HepG2 (cell line): ENCODE results near the gene TMC4. TPM values are rescaled to one million over a fixed set of nuclear protein-coding genes. Genes with fewer than 3 reads are reported as not detected.
A peak's percentile ranks its signal among the peaks of the same experiment; 100 is the strongest.

ENCODE experiments used
- RAD21 ChIP-seq: fragments of 450-650 bp; formaldehyde crosslinking; IDR thresholded peaks from 2 replicates; pipeline ENCODE4 v1.5.0; 2020; ENCODE audit warnings: mild to moderate bottlenecking
- SAP130 ChIP-seq: IDR thresholded peaks from 2 replicates; pipeline ENCODE4 v1.6.1; 2016; ENCODE audit warnings: low read depth
- SNAPC2 ChIP-seq: sonication (generic); formaldehyde crosslinking; IDR thresholded peaks from 2 replicates; pipeline ENCODE4 v1.8.1; 2022; ENCODE audit warnings: mild to moderate bottlenecking, missing genetic modification reagents
- ZC3H4 ChIP-seq: sonication (generic); formaldehyde crosslinking; IDR thresholded peaks from 2 replicates; pipeline ENCODE4 v1.4.0; 2020; ENCODE audit warnings: missing genetic modification reagents, borderline replicate concordance
- ZNF274 ChIP-seq: sonication (generic); formaldehyde crosslinking; IDR thresholded peaks from 2 replicates; pipeline ENCODE4 v1.5.1; 2020; ENCODE audit warnings: mild to moderate bottlenecking, missing genetic modification reagents
- polyA plus RNA-seq, 8 experiments: library from polyadenylated mRNA; depleted of rRNA in 3 of 8; stranded (reverse) in 7 of 8; unstranded in 1 of 8; fragments of >200 nt; fragmentation: Illumina TruSeq in 4 of 8; extraction: Trizol in 4 of 8; gene quantifications; 2 replicates each; pipeline versions ENCODE4 v1.2.1 to v1.2.3, GENCODE V29; 2011 to 2016; ENCODE audit warnings: low read depth in 4 of 8, missing spikeins in 1 of 8, mixed read lengths in 1 of 8; ENCODE audit not compliant: insufficient read depth in 1 of 8
- total RNA-seq, 5 experiments: library from RNA; depleted of rRNA; stranded (reverse); fragments of >200 nt; fragmentation: Illumina TruSeq; extraction: Trizol; gene quantifications; 2 replicates each; pipeline ENCODE4 v1.2.3, GENCODE V29; 2016; ENCODE audit warnings: low read depth in 1 of 5
- TF ChIP-seq, protein P1 (sequence below): sonication (generic); formaldehyde crosslinking; IDR thresholded peaks from 2 replicates; pipeline ENCODE4 v1.5.1; 2020; ENCODE audit warnings: missing genetic modification reagents, mild to moderate bottlenecking, borderline replicate concordance
- TF ChIP-seq, protein P2 (sequence below): sonication (generic); formaldehyde crosslinking; IDR thresholded peaks from 2 replicates; pipeline ENCODE4 v1.8.0; 2022; ENCODE audit warnings: mild to moderate bottlenecking, missing genetic modification reagents, moderate library complexity
- TF ChIP-seq, protein P3 (sequence below): sonication (generic); formaldehyde crosslinking; IDR thresholded peaks from 2 replicates; pipeline ENCODE4 v1.5.1; 2020; ENCODE audit warnings: mild to moderate bottlenecking, missing genetic modification reagents, moderate library complexity

TMC4 gene
- total and polyA plus RNA-seq, 2 of the 13 experiments (the other 11 are each of a cell fraction or from before 2014, with no cell fraction given) = 0.13 to 0.24 TPM

DNA sequence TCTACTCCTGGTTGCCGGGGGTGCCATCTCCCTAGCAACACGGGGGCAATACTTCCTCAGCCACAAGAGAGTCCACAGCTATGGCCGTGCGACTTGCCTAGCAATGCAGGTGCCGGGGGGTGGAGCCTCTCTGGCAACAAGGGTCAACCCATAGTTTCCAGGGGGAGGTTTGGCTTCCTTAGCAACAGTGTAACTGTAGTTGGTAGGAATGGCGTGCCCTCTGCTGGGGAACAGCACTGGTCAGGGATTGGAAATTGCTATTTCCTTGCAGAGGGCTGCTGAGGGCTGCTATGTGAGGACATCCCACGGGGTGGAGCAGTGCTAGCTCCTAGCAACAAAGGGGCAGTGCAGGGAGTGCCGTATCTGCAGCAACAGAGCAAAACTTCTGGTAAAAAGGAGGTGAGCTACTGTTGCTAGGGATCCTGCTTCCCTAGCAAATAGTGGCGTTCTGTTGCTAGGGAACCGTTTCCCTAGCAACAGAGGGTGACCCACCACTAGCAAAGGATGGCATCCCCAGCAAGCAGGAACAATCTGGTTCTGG is 7.0 kb upstream of the TMC4 start (continued):
- TF ChIP-seq RAD21 (CRISPR knock-in tag) (peak; percentile 37; the same call in 1 of the 2 replicates), ZC3H4 (CRISPR knock-in tag) (no peak), ZNF274 (CRISPR knock-in tag) (no peak), SNAPC2 (CRISPR knock-in tag) (no peak), SAP130 (CRISPR knock-in tag) (no peak)
- TF ChIP-seq, protein P1, sequence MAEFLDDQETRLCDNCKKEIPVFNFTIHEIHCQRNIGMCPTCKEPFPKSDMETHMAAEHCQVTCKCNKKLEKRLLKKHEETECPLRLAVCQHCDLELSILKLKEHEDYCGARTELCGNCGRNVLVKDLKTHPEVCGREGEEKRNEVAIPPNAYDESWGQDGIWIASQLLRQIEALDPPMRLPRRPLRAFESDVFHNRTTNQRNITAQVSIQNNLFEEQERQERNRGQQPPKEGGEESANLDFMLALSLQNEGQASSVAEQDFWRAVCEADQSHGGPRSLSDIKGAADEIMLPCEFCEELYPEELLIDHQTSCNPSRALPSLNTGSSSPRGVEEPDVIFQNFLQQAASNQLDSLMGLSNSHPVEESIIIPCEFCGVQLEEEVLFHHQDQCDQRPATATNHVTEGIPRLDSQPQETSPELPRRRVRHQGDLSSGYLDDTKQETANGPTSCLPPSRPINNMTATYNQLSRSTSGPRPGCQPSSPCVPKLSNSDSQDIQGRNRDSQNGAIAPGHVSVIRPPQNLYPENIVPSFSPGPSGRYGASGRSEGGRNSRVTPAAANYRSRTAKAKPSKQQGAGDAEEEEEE (CRISPR knock-in tag) = no peak
- TF ChIP-seq, protein P2, sequence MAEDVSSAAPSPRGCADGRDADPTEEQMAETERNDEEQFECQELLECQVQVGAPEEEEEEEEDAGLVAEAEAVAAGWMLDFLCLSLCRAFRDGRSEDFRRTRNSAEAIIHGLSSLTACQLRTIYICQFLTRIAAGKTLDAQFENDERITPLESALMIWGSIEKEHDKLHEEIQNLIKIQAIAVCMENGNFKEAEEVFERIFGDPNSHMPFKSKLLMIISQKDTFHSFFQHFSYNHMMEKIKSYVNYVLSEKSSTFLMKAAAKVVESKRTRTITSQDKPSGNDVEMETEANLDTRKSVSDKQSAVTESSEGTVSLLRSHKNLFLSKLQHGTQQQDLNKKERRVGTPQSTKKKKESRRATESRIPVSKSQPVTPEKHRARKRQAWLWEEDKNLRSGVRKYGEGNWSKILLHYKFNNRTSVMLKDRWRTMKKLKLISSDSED (CRISPR knock-in tag) = no peak
- TF ChIP-seq, protein P3, sequence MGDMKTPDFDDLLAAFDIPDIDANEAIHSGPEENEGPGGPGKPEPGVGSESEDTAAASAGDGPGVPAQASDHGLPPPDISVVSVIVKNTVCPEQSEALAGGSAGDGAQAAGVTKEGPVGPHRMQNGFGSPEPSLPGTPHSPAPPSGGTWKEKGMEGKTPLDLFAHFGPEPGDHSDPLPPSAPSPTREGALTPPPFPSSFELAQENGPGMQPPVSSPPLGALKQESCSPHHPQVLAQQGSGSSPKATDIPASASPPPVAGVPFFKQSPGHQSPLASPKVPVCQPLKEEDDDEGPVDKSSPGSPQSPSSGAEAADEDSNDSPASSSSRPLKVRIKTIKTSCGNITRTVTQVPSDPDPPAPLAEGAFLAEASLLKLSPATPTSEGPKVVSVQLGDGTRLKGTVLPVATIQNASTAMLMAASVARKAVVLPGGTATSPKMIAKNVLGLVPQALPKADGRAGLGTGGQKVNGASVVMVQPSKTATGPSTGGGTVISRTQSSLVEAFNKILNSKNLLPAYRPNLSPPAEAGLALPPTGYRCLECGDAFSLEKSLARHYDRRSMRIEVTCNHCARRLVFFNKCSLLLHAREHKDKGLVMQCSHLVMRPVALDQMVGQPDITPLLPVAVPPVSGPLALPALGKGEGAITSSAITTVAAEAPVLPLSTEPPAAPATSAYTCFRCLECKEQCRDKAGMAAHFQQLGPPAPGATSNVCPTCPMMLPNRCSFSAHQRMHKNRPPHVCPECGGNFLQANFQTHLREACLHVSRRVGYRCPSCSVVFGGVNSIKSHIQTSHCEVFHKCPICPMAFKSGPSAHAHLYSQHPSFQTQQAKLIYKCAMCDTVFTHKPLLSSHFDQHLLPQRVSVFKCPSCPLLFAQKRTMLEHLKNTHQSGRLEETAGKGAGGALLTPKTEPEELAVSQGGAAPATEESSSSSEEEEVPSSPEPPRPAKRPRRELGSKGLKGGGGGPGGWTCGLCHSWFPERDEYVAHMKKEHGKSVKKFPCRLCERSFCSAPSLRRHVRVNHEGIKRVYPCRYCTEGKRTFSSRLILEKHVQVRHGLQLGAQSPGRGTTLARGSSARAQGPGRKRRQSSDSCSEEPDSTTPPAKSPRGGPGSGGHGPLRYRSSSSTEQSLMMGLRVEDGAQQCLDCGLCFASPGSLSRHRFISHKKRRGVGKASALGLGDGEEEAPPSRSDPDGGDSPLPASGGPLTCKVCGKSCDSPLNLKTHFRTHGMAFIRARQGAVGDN (CRISPR knock-in tag) = no peak
